ENCODE results near the gene SND1.

DNA sequence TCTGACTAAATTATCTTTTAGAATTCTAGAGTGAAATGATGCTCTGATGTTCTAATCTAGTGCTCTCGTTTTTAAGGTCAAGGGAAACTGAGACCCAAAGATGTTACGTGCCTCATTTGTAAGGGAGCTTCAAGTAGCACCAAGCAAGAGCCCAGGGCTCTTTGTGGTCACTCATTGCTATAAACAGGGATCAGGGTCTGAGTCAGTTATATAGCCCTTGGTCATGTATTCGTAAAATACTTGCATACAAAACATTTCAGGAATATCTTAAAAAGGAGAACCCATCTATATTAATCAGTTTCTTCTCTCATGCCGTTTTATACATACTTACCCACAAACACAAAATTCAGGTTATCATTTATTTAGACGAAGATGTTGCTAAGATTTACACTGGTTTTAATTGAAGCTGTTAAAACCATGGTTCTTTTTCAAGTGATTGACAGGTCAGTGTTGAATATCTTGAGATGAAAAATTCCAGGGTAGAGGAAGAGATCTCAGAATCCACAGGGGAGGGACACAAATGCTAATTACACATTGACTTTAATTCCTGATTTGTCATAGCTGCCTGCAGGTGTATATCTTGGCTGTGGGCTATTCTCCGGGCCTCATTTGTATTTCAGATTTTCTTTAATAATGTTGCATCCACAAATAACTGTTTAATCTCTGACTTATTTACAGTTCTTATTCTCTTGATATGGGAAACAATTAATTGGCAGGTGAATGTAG is 188.4 kb downstream of the SND1 start:
- TF ChIP-seq, protein P1, sequence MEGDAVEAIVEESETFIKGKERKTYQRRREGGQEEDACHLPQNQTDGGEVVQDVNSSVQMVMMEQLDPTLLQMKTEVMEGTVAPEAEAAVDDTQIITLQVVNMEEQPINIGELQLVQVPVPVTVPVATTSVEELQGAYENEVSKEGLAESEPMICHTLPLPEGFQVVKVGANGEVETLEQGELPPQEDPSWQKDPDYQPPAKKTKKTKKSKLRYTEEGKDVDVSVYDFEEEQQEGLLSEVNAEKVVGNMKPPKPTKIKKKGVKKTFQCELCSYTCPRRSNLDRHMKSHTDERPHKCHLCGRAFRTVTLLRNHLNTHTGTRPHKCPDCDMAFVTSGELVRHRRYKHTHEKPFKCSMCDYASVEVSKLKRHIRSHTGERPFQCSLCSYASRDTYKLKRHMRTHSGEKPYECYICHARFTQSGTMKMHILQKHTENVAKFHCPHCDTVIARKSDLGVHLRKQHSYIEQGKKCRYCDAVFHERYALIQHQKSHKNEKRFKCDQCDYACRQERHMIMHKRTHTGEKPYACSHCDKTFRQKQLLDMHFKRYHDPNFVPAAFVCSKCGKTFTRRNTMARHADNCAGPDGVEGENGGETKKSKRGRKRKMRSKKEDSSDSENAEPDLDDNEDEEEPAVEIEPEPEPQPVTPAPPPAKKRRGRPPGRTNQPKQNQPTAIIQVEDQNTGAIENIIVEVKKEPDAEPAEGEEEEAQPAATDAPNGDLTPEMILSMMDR (IDR thresholded peaks at IDR 0.05), result no peak
- no peak for TF ChIP-seq POLR2AphosphoS5 (IDR thresholded peaks at IDR 0.05; ENCODE audit: insufficient read depth in 1 of 2, low read depth in 1 of 2)
- no peak for TF ChIP-seq POLR2A (IDR thresholded peaks at IDR 0.05)

All from vagina (tissue), 2 donors.